Measurements from ENCODE around the gene SPRED2.

SPRED2 gene

DNA sequence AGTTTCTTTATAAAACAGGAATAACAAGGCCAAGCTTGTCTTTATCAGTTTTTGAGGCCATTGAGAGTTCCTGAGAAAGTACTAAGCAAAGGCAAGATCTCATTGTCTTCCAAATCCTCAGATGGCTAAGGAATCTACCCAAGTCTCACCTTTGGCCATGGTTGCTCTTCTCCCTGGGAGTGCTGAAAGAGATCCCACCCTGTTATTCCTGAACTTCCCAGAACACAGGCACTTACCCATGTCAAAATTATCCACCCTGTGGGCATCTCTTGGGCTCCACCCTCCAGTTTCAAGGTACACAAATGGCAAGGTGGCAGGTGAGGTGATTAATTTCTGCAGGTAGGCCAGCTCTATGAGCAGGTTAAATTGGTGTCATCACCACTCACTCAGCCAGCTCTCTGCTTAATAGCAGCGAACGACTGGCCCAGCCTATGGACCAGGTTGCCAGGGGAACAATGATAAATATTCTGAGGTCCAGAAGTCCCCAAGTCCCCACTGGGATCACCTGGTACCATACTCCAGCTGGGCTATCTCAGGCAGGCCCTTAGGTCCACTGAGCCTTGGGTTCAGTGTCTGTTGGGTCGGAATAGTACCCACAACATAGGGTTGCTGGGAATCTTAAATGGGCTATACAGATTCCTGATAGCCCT is 2.3 kb upstream of the SPRED2 start:
- H3K4me3 Mint-ChIP-seq: peak overlapping the region; percentile 93 to 98 (median 96)

DNA sequence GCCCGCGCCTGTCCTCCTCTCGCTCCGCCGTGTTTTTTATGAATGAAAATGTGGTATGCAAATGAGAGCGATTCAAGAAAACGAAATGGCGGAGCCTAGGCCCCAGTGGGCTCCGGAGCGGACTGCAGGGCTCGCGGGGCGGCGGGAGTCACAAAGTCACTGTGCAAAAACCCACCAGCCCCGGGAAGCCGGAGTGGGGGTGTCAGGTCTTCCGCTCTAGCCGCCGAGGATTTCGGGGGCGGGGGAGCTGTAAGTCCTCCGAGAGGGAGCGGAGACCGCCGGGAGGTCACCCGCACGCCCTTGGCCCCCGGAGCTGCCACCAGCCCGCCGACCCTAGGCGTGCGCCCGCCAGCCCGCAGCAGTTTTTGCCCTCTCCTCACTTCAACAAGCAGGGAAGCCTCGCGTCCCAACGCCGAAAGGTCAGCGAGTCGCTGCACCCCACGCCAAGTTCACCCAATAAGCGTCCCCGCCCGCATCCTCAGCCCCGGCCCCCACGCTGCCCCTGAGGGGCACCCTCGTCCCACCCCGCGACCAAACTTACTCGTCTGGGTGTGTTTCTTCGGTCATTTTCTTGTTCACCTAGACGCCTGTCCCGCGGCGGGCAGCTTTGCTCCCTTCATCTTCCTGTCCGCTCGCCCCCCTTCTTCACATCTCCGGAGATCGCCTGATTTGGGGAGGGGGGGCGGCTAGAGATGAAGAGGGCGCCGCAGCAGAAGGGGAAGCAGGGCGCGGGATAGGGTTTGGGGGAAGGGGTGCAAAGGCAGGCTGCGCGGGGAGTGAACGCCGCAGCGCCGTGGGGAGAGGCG is 775 bp downstream of the SPRED2 start:
- TF ChIP-seq, protein P1, sequence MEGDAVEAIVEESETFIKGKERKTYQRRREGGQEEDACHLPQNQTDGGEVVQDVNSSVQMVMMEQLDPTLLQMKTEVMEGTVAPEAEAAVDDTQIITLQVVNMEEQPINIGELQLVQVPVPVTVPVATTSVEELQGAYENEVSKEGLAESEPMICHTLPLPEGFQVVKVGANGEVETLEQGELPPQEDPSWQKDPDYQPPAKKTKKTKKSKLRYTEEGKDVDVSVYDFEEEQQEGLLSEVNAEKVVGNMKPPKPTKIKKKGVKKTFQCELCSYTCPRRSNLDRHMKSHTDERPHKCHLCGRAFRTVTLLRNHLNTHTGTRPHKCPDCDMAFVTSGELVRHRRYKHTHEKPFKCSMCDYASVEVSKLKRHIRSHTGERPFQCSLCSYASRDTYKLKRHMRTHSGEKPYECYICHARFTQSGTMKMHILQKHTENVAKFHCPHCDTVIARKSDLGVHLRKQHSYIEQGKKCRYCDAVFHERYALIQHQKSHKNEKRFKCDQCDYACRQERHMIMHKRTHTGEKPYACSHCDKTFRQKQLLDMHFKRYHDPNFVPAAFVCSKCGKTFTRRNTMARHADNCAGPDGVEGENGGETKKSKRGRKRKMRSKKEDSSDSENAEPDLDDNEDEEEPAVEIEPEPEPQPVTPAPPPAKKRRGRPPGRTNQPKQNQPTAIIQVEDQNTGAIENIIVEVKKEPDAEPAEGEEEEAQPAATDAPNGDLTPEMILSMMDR (IDR thresholded peaks at IDR 0.05; ENCODE audit: unreplicated experiment in 3 of 3): no peak
- Mint-ChIP-seq H3K36me3 (ENCODE audit: low read depth) (no peaks in the 10 kb centered on the region), H3K4me3 (peak overlapping the region; percentile 96 to 98 (median 97)), H3K9me3 (no peaks in the 10 kb centered on the region), H3K4me1 (peaks cover 39% of the 10 kb centered on the region), H3K27me3 (ENCODE audit: low read depth) (peaks cover 15% of the 10 kb centered on the region), H3K27ac (peak overlapping the region; percentile 87 to 93 (median 87))

More for the DNA sequence above, 2.3 kb upstream of the SPRED2 start:
- no peaks in the 10 kb centered on the region for H3K36me3 Mint-ChIP-seq (ENCODE audit: low read depth)
- H3K4me1 Mint-ChIP-seq: peaks cover 26% of the 10 kb centered on the region
- H3K27me3 Mint-ChIP-seq (ENCODE audit: low read depth): peaks cover 14% of the 10 kb centered on the region
- TF ChIP-seq, protein P1 (IDR thresholded peaks at IDR 0.05; ENCODE audit: unreplicated experiment in 3 of 3): no peak
- H3K9me3 Mint-ChIP-seq: no peaks in the 10 kb centered on the region
- peak overlapping the region; percentile 91 to 99 (median 98) for H3K27ac Mint-ChIP-seq

DNA sequence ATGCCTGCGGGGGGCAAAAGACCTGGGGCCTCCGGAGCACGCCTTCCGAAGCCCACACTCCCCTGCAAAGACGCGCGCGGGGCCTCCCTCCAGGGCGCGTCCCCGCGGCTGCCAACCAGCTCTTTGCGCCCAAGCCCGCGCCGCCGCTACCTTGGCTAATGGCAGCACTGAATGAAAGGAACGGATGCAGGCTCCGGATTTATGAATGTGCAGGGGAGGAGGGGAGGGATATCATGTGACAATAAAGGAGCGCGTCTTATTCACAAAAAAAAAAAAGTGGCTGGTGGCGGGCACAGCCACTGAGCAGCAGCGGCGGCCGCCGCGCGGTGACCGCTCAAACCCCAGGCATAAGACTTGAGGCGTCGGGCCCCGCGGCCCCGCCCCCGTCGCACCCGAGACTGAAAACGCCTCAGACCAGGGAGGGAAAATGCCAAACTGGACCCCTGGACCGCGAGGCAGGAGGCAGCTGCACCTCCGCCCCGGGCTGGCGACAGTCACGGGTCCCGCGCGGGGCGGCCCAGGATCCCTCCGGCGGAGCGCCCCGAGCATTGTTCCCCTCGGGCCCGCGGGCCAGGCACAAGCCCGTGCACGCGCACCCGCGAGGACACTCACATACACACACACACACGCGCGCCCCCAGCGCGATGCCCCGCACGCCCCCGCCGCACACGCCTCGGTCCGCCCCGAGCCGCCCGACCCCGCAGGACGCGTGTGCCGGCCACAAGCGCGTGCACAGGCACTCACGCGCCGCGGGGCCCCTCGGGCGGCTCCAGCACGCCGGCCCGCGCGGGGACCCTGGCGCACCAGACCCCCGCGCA is 1.6 kb downstream of the SPRED2 start:
- Mint-ChIP-seq H3K36me3 (ENCODE audit: low read depth) (no peaks in the 10 kb centered on the region), H3K27ac (peak overlapping the region in 2 of 3 experiments; percentile 87), H3K4me3 (peak overlapping the region; percentile 96 to 98 (median 97)), H3K9me3 (no peaks in the 10 kb centered on the region), H3K4me1 (peaks cover 41% of the 10 kb centered on the region), H3K27me3 (ENCODE audit: low read depth) (peaks cover 15% of the 10 kb centered on the region)
- TF ChIP-seq, protein P1 (IDR thresholded peaks at IDR 0.05; ENCODE audit: unreplicated experiment in 3 of 3): no peak

DNA sequence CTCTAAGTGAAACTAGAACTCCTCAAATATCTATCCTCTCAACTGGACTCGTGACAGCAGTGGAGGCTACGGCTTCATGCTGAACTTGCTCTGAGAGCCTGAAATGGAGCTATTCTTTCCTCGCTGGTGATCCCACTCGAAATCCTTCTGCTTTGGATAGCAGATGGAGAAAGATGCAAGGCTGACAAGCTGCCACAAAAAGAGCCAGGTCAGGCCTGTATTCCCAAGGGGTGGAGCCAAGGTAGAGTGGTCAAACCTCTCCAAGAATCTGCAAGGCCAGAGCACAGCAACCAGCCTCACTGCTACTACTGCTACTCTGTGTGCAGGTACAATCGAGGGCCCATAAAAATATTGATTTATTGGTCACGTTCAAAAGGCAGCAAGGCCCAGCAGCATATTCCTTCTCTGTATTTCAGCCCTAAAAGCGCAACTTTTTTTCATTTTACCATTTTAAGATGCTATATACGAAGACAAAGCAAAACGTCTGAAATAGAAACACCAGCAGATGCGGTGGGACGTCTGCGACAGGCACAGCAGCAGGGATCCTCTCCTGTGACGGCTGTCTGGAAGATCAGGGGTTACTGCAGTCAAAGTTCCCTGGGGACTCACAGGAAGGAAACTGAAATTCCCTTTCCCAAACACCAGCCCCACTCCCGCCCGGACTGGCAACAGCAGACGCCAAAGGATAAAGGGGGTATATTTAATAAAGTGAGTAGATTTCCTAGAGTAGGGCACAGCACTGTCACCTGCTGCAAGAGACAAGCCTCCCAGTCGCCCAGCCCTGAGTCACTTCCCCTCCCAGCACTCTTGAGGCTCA is 2.4 kb downstream of the SPRED2 start:
- H3K9me3 Mint-ChIP-seq: no peaks in the 10 kb centered on the region
- peaks cover 15% of the 10 kb centered on the region for H3K27me3 Mint-ChIP-seq (ENCODE audit: low read depth)
- peak overlapping the region; percentile 55 to 83 (median 61) for H3K27ac Mint-ChIP-seq
- H3K36me3 Mint-ChIP-seq (ENCODE audit: low read depth): no peaks in the 10 kb centered on the region
- peaks cover 38% of the 10 kb centered on the region for H3K4me1 Mint-ChIP-seq
- TF ChIP-seq, protein P1 (IDR thresholded peaks at IDR 0.05; ENCODE audit: unreplicated experiment in 3 of 3): no peak
- peak overlapping the region; percentile 94 to 98 (median 97) for H3K4me3 Mint-ChIP-seq

DNA sequence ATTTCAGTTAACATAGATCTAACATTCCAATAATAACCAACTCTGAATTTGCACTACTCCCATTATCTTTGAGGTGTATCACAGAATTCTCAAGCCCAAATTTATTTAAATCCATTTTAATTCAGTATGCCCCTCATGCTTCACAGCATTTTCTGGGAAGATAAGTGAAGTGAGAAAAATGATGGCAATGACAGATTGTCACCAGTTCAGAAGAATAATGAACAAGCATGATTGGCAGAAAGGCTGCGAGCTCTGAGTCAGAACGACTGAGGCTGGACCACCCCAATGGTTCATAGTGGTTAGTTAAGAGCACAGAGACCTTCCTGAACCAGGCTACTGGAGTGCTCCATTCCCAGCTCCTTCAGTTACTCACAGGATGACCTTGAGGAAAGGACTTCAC is 4.9 kb downstream of the SPRED2 start:
- peaks cover 6% of the 10 kb centered on the region for H3K27me3 Mint-ChIP-seq (ENCODE audit: low read depth)
- peaks cover 38% of the 10 kb centered on the region for H3K4me1 Mint-ChIP-seq
- H3K9me3 Mint-ChIP-seq: no peaks in the 10 kb centered on the region
- no peaks in the 10 kb centered on the region for H3K36me3 Mint-ChIP-seq (ENCODE audit: low read depth)
- peak overlapping the region in 1 of 3 experiments; percentile 37 for H3K4me3 Mint-ChIP-seq
- no peak overlapping the region for H3K27ac Mint-ChIP-seq
- TF ChIP-seq, protein P1 (IDR thresholded peaks at IDR 0.05; ENCODE audit: unreplicated experiment in 3 of 3): no peak
